Measurements from ENCODE around the gene A4GNT. TPM values are rescaled to one million over a fixed set of nuclear protein-coding genes. Genes with fewer than 3 reads are reported as not detected.

A4GNT gene
- total RNA-seq, 1 experiment from 2014 or later: not detected

- Mint-ChIP-seq H3K27ac (ENCODE audit: unreplicated experiment) (peak overlapping the region; percentile 97), H3K27me3 (ENCODE audit: insufficient read depth, unreplicated experiment) (peaks cover 5% of the 10 kb centered on the region), H3K36me3 (ENCODE audit: insufficient read depth, unreplicated experiment) (peaks cover 16% of the 10 kb centered on the region), H3K4me1 (ENCODE audit: low read depth, unreplicated experiment) (no peaks in the 10 kb centered on the region), H3K9me3 (ENCODE audit: unreplicated experiment) (peaks cover 5% of the 10 kb centered on the region), H3K4me3 (ENCODE audit: unreplicated experiment) (peak overlapping the region; percentile 82)
- intact Hi-C loops (cut with micrococcal nuclease; ENCODE audit: unreplicated experiment): no loop called here
- TSS peak; percentile 37 for BruUV-seq (replicated peaks)
- Histone ChIP-seq H3K9me3 (no peaks in the 10 kb centered on the region), H3K4me3 (ENCODE audit: low read depth, low read length) (peak overlapping the region; percentile 87), H3K36me3 (ENCODE audit: control insufficient read depth, insufficient read depth, low read length) (peaks cover 1% of the 10 kb centered on the region; the same call in 1 of the 2 replicates), H3K4me1 (no peaks in the 10 kb centered on the region), H3K27me3 (replicated peaks; ENCODE audit: control insufficient read depth, insufficient read depth, low read length) (no peaks in the 10 kb centered on the region)
- TF ChIP-seq, protein P1, sequence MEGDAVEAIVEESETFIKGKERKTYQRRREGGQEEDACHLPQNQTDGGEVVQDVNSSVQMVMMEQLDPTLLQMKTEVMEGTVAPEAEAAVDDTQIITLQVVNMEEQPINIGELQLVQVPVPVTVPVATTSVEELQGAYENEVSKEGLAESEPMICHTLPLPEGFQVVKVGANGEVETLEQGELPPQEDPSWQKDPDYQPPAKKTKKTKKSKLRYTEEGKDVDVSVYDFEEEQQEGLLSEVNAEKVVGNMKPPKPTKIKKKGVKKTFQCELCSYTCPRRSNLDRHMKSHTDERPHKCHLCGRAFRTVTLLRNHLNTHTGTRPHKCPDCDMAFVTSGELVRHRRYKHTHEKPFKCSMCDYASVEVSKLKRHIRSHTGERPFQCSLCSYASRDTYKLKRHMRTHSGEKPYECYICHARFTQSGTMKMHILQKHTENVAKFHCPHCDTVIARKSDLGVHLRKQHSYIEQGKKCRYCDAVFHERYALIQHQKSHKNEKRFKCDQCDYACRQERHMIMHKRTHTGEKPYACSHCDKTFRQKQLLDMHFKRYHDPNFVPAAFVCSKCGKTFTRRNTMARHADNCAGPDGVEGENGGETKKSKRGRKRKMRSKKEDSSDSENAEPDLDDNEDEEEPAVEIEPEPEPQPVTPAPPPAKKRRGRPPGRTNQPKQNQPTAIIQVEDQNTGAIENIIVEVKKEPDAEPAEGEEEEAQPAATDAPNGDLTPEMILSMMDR (IDR thresholded peaks at IDR 0.05; ENCODE audit: insufficient read depth in 1 of 2, low read depth in 1 of 2, low read length in 1 of 2, severe bottlenecking in 1 of 2, unreplicated experiment in 1 of 2): no peak
- POLR2A ChIA-PET: interaction anchor here (0.7 to 1.9 kb wide), 2 partner anchors 13 to 14 kb away, joined by 5 to 12 read pairs; partner anchors contain the start of gene ARMC8
- CTCF ChIA-PET: interaction anchor here (1.0 to 1.2 kb wide), 2 partner anchors 14 to 38 kb away, joined by 3 to 4 read pairs; no protein-coding TSS in a partner anchor
- no peak for DNase-seq
Observed at GRCh38 chr3:138173769-138174420, 41.7 kb upstream of the A4GNT start.

- no peak overlapping the region for H3K4me3 Mint-ChIP-seq (ENCODE audit: unreplicated experiment)
- no peak overlapping the region for H3K27ac Mint-ChIP-seq (ENCODE audit: unreplicated experiment)
- no peaks in the 10 kb centered on the region for H3K27me3 Mint-ChIP-seq (ENCODE audit: insufficient read depth, unreplicated experiment)
- peaks cover 5% of the 10 kb centered on the region for H3K9me3 Mint-ChIP-seq (ENCODE audit: unreplicated experiment)
- peaks cover 1% of the 10 kb centered on the region; the same call in 1 of the 2 replicates for H3K36me3 ChIP-seq (ENCODE audit: control insufficient read depth, insufficient read depth, low read length)
- no peaks in the 10 kb centered on the region for H3K4me1 ChIP-seq
- no peaks in the 10 kb centered on the region for H3K4me1 Mint-ChIP-seq (ENCODE audit: low read depth, unreplicated experiment)
- no peaks in the 10 kb centered on the region for H3K9me3 ChIP-seq
- H3K4me3 ChIP-seq (ENCODE audit: low read depth, low read length): no peak overlapping the region
- no peak for DNase-seq
- peaks cover 22% of the 10 kb centered on the region for H3K36me3 Mint-ChIP-seq (ENCODE audit: insufficient read depth, unreplicated experiment)
- CTCF ChIA-PET: no interaction called here
- intact Hi-C loops (cut with micrococcal nuclease; ENCODE audit: unreplicated experiment): no loop called here
- no TSS peak for BruUV-seq (replicated peaks)
- TF ChIP-seq, protein P1 (IDR thresholded peaks at IDR 0.05; ENCODE audit: insufficient read depth in 1 of 2, low read depth in 1 of 2, low read length in 1 of 2, severe bottlenecking in 1 of 2, unreplicated experiment in 1 of 2): no peak
- H3K27me3 ChIP-seq (replicated peaks; ENCODE audit: control insufficient read depth, insufficient read depth, low read length): no peaks in the 10 kb centered on the region
- POLR2A ChIA-PET: no interaction called here
Observed at GRCh38 chr3:138172625-138173024, 40.4 kb upstream of the A4GNT start.

DNA sequence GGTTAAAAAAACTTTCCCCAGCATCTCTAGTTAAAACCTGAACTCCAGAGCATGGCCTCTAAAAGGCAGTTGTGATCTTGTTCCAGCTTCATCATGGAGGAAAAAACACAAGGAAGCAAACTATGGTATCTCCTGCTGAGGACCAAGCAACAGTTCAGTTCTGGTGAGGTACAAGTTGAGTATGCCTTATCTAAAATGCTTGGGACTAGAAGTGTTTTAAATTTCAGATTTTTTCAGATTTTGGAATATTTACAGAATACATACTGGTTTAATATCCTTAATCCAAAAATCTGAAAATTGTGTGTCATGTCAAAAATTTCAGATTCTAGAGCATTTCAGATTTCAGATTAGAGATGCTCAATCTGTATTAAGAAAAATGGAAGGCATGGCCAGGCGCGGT lies 32.9 kb upstream of the A4GNT start:
- Mint-ChIP-seq H3K4me1 (ENCODE audit: low read depth, unreplicated experiment) (no peaks in the 10 kb centered on the region), H3K4me3 (ENCODE audit: unreplicated experiment) (no peak overlapping the region), H3K27me3 (ENCODE audit: insufficient read depth, unreplicated experiment) (no peaks in the 10 kb centered on the region), H3K27ac (ENCODE audit: unreplicated experiment) (no peak overlapping the region), H3K36me3 (ENCODE audit: insufficient read depth, unreplicated experiment) (peaks cover 41% of the 10 kb centered on the region), H3K9me3 (ENCODE audit: unreplicated experiment) (no peaks in the 10 kb centered on the region)
- no peak for DNase-seq
- POLR2A ChIA-PET: no interaction called here
- Histone ChIP-seq H3K27me3 (replicated peaks; ENCODE audit: control insufficient read depth, insufficient read depth, low read length) (no peaks in the 10 kb centered on the region), H3K9me3 (no peaks in the 10 kb centered on the region), H3K4me3 (ENCODE audit: low read depth, low read length) (no peak overlapping the region), H3K4me1 (no peaks in the 10 kb centered on the region), H3K36me3 (ENCODE audit: control insufficient read depth, insufficient read depth, low read length) (peaks cover 1% of the 10 kb centered on the region; the same call in 1 of the 2 replicates)
- CTCF ChIA-PET: no interaction called here
- TF ChIP-seq, protein P1 (IDR thresholded peaks at IDR 0.05; ENCODE audit: insufficient read depth in 1 of 2, low read depth in 1 of 2, low read length in 1 of 2, severe bottlenecking in 1 of 2, unreplicated experiment in 1 of 2): no peak
- intact Hi-C loops (cut with micrococcal nuclease; ENCODE audit: unreplicated experiment): no loop called here
- BruUV-seq (replicated peaks): no TSS peak

Data from Caco-2 (cell line).